Measurements from ENCODE around the gene CRAT.

CRAT gene

GRCh38 chr9:129059796-129060785 is 50.5 kb downstream of the CRAT start:
- DNase-seq = no peak

- DNase-seq = no peak
These were observed 51.4 kb downstream of the CRAT start for GRCh38 chr9:129058965-129059795.

GRCh38 chr9:129054163-129054851 is 56.3 kb downstream of the CRAT start:
- no peak for DNase-seq

- DNase-seq = no peak
These were observed 57.6 kb downstream of the CRAT start for GRCh38 chr9:129053020-129053419.

- DNase-seq = no peak
These were observed 58.0 kb downstream of the CRAT start for GRCh38 chr9:129052592-129052991.

Data from hematopoietic multipotent progenitor cell treated with erythropoietin and hydrocortisone succinate and interleukin-3 and kit ligand, for 4 days (in vitro differentiated cells).